ENCODE results near the gene FBXO24.
A peak's percentile ranks its signal among the peaks of the same experiment; 100 is the strongest.
"Not testable (repeated sequence)": the region's sequence is repeated elsewhere in the genome, so short reads cannot be mapped to it uniquely, and the experiment has no call there.

Gene FBXO24

GRCh38 chr7:100561491-100562194 lies 24.5 kb upstream of the FBXO24 start:
- TF ChIP-seq CTCF (IDR thresholded peaks at IDR 0.05; ENCODE audit: low read depth, low read length, missing control alignments), result no peak
- no peak for DNase-seq (ENCODE audit: low read depth)

GRCh38 chr7:100562195-100563099 lies 23.7 kb upstream of the FBXO24 start:
- no peak for TF ChIP-seq CTCF (IDR thresholded peaks at IDR 0.05; ENCODE audit: low read depth, low read length, missing control alignments)
- no peak for DNase-seq (ENCODE audit: low read depth)
- H3K4me3 ChIP-seq (ENCODE audit: low read depth, low read length), result no peak overlapping the region

More at GRCh38 chr7:100561491-100562194, 24.5 kb upstream of the FBXO24 start:
- no peak overlapping the region for H3K4me3 ChIP-seq (ENCODE audit: low read depth, low read length)

GRCh38 chr7:100563100-100563564 lies 23.0 kb upstream of the FBXO24 start:
- TF ChIP-seq CTCF (IDR thresholded peaks at IDR 0.05; ENCODE audit: low read depth, low read length, missing control alignments), result no peak
- DNase-seq (ENCODE audit: low read depth), result no peak

GRCh38 chr7:100563809-100564400 lies 22.2 kb upstream of the FBXO24 start:
- no peak for DNase-seq (ENCODE audit: low read depth)
- peak; percentile 98 for TF ChIP-seq CTCF (IDR thresholded peaks at IDR 0.05; ENCODE audit: low read depth, low read length, missing control alignments)

More at GRCh38 chr7:100563100-100563564, 23.0 kb upstream of the FBXO24 start:
- H3K4me3 ChIP-seq (ENCODE audit: low read depth, low read length), result no peak overlapping the region

GRCh38 chr7:100564405-100564804 lies 21.7 kb upstream of the FBXO24 start:
- H3K4me3 ChIP-seq (ENCODE audit: low read depth, low read length); DNase-seq (ENCODE audit: low read depth): not testable (repeated sequence)

More at GRCh38 chr7:100563809-100564400, 22.2 kb upstream of the FBXO24 start:
- H3K4me3 ChIP-seq (ENCODE audit: low read depth, low read length), result no peak overlapping the region

GRCh38 chr7:100565133-100565571 lies 21.0 kb upstream of the FBXO24 start:
- no peak for DNase-seq (ENCODE audit: low read depth)
- no peak overlapping the region for H3K4me3 ChIP-seq (ENCODE audit: low read depth, low read length)
- no peak for TF ChIP-seq CTCF (IDR thresholded peaks at IDR 0.05; ENCODE audit: low read depth, low read length, missing control alignments)

GRCh38 chr7:100566018-100566531 lies 20.1 kb upstream of the FBXO24 start:
- DNase-seq (ENCODE audit: low read depth), result no peak
- TF ChIP-seq CTCF (IDR thresholded peaks at IDR 0.05; ENCODE audit: low read depth, low read length, missing control alignments), result no peak
- H3K4me3 ChIP-seq (ENCODE audit: low read depth, low read length), result no peak overlapping the region

Data from GM12864 (cell line).